ENCODE measurements around the gene TMEM178B. TPM values are rescaled to one million over a fixed set of nuclear protein-coding genes. Genes with fewer than 3 reads are reported as not detected.

Gene TMEM178B
- total RNA-seq, 1 experiment from 2014 or later, result 0.39 TPM

GRCh38 chr7:141393056-141393455 lies 319.2 kb downstream of the TMEM178B start:
- Histone ChIP-seq H3K36me3 (ENCODE audit: control insufficient read depth, insufficient read depth, low read length) (no peaks in the 10 kb centered on the region), H3K9me3 (ENCODE audit: control insufficient read depth, insufficient read depth, low read depth, low read length) (no peaks in the 10 kb centered on the region), H3K4me3 (ENCODE audit: low read depth in 2 of 2, low read length in 2 of 2) (no peak overlapping the region), H3K27me3 (ENCODE audit: control insufficient read depth, insufficient read depth, low read length) (no peaks in the 10 kb centered on the region), H3K4me1 (ENCODE audit: control insufficient read depth, insufficient read depth, low read length) (no peaks in the 10 kb centered on the region), H3K27ac (ENCODE audit: low read length) (no peak overlapping the region)
- DNase-seq (ENCODE audit: low read depth, low spot score) (no peak), ATAC-seq (no peak)
- in situ Hi-C loops (cut with HindIII; ENCODE audit: low pct_unique_long_range_greater_than_20kb, low sequenced_read_pairs) (no loop called here), intact Hi-C loops (cut with micrococcal nuclease; ENCODE audit: unreplicated experiment) (no loop called here)
- no TSS peak for BruUV-seq (replicated peaks)
- ChIA-PET CTCF (no interaction called here), POLR2A (interaction anchor here (0.6 kb wide), 1 partner anchor 26 kb away, joined by 3 read pairs; no protein-coding TSS in a partner anchor)
- TF ChIP-seq SIN3A (IDR thresholded peaks at IDR 0.05; ENCODE audit: borderline replicate concordance, insufficient read depth, low read depth, low read length) (no peak), POLR2AphosphoS5 (IDR thresholded peaks at IDR 0.05; ENCODE audit: low read depth, low read length) (no peak), REST (IDR thresholded peaks at IDR 0.05; ENCODE audit: insufficient read depth in 1 of 2, low read depth in 2 of 2, low read length in 1 of 2) (no peak), CTCF (IDR thresholded peaks at IDR 0.05) (no peak), TCF7L2 (IDR thresholded peaks at IDR 0.05; ENCODE audit: low read depth, low read length) (no peak)

- H3K36me3 ChIP-seq (ENCODE audit: control insufficient read depth, insufficient read depth, low read length), result no peaks in the 10 kb centered on the region
- TF ChIP-seq POLR2AphosphoS5 (IDR thresholded peaks at IDR 0.05; ENCODE audit: low read depth, low read length) (no peak), REST (IDR thresholded peaks at IDR 0.05; ENCODE audit: insufficient read depth in 1 of 2, low read depth in 2 of 2, low read length in 1 of 2) (no peak), TCF7L2 (IDR thresholded peaks at IDR 0.05; ENCODE audit: low read depth, low read length) (no peak), CTCF (IDR thresholded peaks at IDR 0.05) (no peak), SIN3A (IDR thresholded peaks at IDR 0.05; ENCODE audit: borderline replicate concordance, insufficient read depth, low read depth, low read length) (no peak)
- ChIA-PET CTCF (interaction anchor here (0.6 kb wide), 1 partner anchor 10 kb away, joined by 4 read pairs; no protein-coding TSS in a partner anchor), POLR2A (no interaction called here)
- H3K27ac ChIP-seq (ENCODE audit: low read length), result no peak overlapping the region
- no peak overlapping the region for H3K4me3 ChIP-seq (ENCODE audit: low read depth in 2 of 2, low read length in 2 of 2)
- no peak for ATAC-seq
- intact Hi-C loops (cut with micrococcal nuclease; ENCODE audit: unreplicated experiment) (no loop called here), in situ Hi-C loops (cut with HindIII; ENCODE audit: low pct_unique_long_range_greater_than_20kb, low sequenced_read_pairs) (no loop called here)
- H3K4me1 ChIP-seq (ENCODE audit: control insufficient read depth, insufficient read depth, low read length), result no peaks in the 10 kb centered on the region
- H3K27me3 ChIP-seq (ENCODE audit: control insufficient read depth, insufficient read depth, low read length), result no peaks in the 10 kb centered on the region; the same call in 1 of the 2 replicates
- no peak for DNase-seq (ENCODE audit: low read depth, low spot score)
- H3K9me3 ChIP-seq (ENCODE audit: control insufficient read depth, insufficient read depth, low read depth, low read length), result no peaks in the 10 kb centered on the region
- BruUV-seq (replicated peaks), result no TSS peak
These were observed 323.6 kb downstream of the TMEM178B start for GRCh38 chr7:141397236-141398163.

Measured in Panc1 (cell line).